Motor neuron (in vitro differentiated cells): ENCODE measurements around the gene GNG3. TPM values are rescaled to one million over a fixed set of nuclear protein-coding genes. Genes with fewer than 3 reads are reported as not detected.

Experiments used
- ATAC-seq, 8 experiments: fragments of 200-7000 bp; cut with Tn5 transposase; replicated peaks in 6 of 8; 2 replicates each; pipeline ENCODE4 v1.8.0; 2021; ENCODE audit warnings: mild to moderate bottlenecking in 8 of 8, moderate library complexity in 8 of 8
- H3K27ac ChIP-seq, 2 donors: fragments of 250-450 bp; sonication (Bioruptor Pico); 2 replicates each; pipeline ENCODE4 v1.9.0; 2021; ENCODE audit warnings: antibody characterized with exemption in 2 of 2, mild to moderate bottlenecking in 2 of 2, moderate library complexity in 1 of 2
- H3K4me1 ChIP-seq, 2 donors: fragments of 250-450 bp; sonication (Bioruptor Pico); replicated peaks in 1 of 2; 2 replicates each; pipeline ENCODE4 v1.6.1; 2021; ENCODE audit warnings: antibody characterized with exemption in 2 of 2, mild to moderate bottlenecking in 2 of 2, moderate library complexity in 1 of 2
- H3K4me3 ChIP-seq, 5 donors: fragments of 250-450 bp; sonication (Bioruptor Pico); 2 replicates each; pipeline ENCODE4 v1.9.0; 2021; ENCODE audit warnings: antibody characterized with exemption in 5 of 5, mild to moderate bottlenecking in 5 of 5, moderate library complexity in 4 of 5
- WGBS, 10 experiments: fragments of 450-650 bp; shearing (Covaris generic); methylation state at CpG; one replicate each; pipeline ENCODE4 v1.0.0; 2022; 5-methylcytosine and 5-hydroxymethylcytosine counted together
- in situ Hi-C, 9 experiments: fragments of 400-800 bp; cut with MboI; loops; one replicate each; pipeline ENCODE4 v1.15.0; 2021; ENCODE audit warnings: low sequenced_read_pairs in 9 of 9, low pct_unique_long_range_greater_than_20kb in 2 of 9; ENCODE audit not compliant: unreplicated experiment in 9 of 9
- total RNA-seq, 8 experiments: library from RNA; unstranded; fragments of 300-600 nt; gene quantifications; 2 replicates each; pipeline versions ENCODE4 v1.2.3 to v1.2.4, GENCODE V29; 2022

Gene GNG3
- total RNA-seq, 8 experiments from 2014 or later, result 0.61 to 171 (median 111) TPM

DNA sequence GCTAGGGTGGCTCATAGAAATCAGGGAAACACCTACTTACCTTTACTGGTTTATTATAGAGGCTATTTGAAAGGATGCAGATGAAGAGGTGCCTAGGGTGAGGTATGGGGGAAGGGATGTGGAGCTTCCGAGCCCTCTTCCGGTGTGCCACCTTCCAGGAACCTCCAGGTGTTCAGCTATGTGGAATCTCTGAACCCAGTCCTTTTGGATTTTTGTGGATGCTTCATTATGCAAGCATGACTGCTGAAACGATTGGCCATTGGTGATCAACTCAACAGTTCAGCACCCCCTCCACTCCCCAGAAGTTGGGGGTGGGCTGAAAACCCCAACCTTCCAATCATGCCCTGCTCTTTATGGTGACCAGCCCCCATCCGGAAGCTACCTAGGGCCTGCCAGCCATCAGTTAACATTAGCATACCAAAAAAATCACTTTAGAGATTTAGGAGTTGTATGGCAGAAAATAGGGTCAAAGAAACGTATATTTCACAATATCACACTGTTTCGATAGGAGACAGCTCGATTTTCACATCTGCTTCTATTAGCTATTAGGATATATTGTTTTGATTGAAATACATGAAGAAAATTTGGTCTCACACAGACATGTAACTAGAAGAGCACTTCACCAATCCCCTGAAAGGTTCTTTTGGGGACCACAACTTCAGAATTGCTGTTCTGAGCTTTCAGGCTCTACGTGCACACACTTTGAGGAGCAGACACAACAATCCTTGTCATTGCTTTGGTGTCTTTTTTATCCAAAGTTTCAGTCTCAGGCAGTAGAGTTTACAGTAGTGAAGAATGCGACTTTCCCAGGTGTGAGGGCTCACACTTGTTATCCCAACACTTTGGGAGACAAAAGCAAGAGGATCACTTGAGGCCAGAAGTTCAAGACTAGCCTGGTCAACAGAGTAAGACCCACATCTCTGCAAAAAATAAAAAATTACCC is 50.6 kb downstream of the GNG3 start:
- Histone ChIP-seq H3K4me3 (no peak overlapping the region), H3K4me1 (peaks cover 11 to 19% of the 10 kb centered on the region in 2 donors), H3K27ac (no peak overlapping the region)
- in situ Hi-C loops, result no loop called here
- WGBS, 10 experiments, result 30 to 73% (median 44%) methylated on average over 2 to 7 of the region's 9 CpGs
- ATAC-seq, result no peak

Other genes starting within 250 kb of the GNG3 start
- 10 to 100 TPM in 4 of 8 experiments, 1 to 10 TPM in 4; 1.2 to 93.7 (median 13.5) TPM for gene AHNAK, start 160.9 kb upstream of the GNG3 start, total RNA-seq
- gene EEF1G, start 133.8 kb upstream of the GNG3 start, total RNA-seq, result 1,000 to 10,000 TPM; 1,525 to 3,247 (median 2,152) TPM
- gene TUT1, start 116.2 kb upstream of the GNG3 start, total RNA-seq, result 10 to 100 TPM; 11.5 to 24.4 (median 17.3) TPM
- 100 to 1,000 TPM in 3 of 8 experiments, 10 to 100 TPM in 5; 49.1 to 146 (median 83.3) TPM for gene MTA2, start 105.8 kb upstream of the GNG3 start, total RNA-seq
- gene EML3, start 94.9 kb upstream of the GNG3 start, total RNA-seq, result 10 to 100 TPM in 4 of 8 experiments, 1 to 10 TPM in 4; 1.4 to 56.9 (median 10.0) TPM
- gene ROM1, start 94.4 kb upstream of the GNG3 start, total RNA-seq, result 10 to 100 TPM in 1 of 8 experiments, 1 to 10 TPM in 6, under 1 TPM in 1; 0.49 to 14.5 (median 4.8) TPM
- gene B3GAT3, start 85.7 kb upstream of the GNG3 start, total RNA-seq, result 10 to 100 TPM; 28.6 to 56.5 (median 37.0) TPM
- gene GANAB, start 61.1 kb upstream of the GNG3 start, total RNA-seq, result 100 to 1,000 TPM in 7 of 8 experiments, 10 to 100 TPM in 1; 97.8 to 296 (median 172) TPM
- gene INTS5, start 54.4 kb upstream of the GNG3 start, total RNA-seq, result 10 to 100 TPM; 10.8 to 24.8 (median 17.9) TPM
- 100 to 1,000 TPM in 4 of 8 experiments, 10 to 100 TPM in 4; 51.9 to 159 (median 95.0) TPM for gene C11orf98, start 42.5 kb upstream of the GNG3 start, total RNA-seq
- gene CSKMT, start 42.4 kb upstream of the GNG3 start, total RNA-seq, result 10 to 100 TPM; 25.7 to 90.2 (median 37.9) TPM
- 10 to 100 TPM in 5 of 8 experiments, 1 to 10 TPM in 3; 7.9 to 17.7 (median 10.3) TPM for gene UQCC3, start 36.0 kb upstream of the GNG3 start, total RNA-seq
- gene LBHD1, start 35.4 kb upstream of the GNG3 start, total RNA-seq, result 10 to 100 TPM in 3 of 8 experiments, 1 to 10 TPM in 5; 2.8 to 32.4 (median 4.6) TPM
- 100 to 1,000 TPM in 7 of 8 experiments, 10 to 100 TPM in 1; 95.5 to 132 (median 123) TPM for gene UBXN1, start 28.6 kb upstream of the GNG3 start, total RNA-seq
- gene LRRN4CL, start 18.1 kb upstream of the GNG3 start, total RNA-seq, result 1 to 10 TPM in 2 of 8 experiments, under 1 TPM in 6; 0.33 to 9.3 (median 0.49) TPM
- 100 to 1,000 TPM in 6 of 8 experiments, 10 to 100 TPM in 2; 55.0 to 446 (median 341) TPM for gene BSCL2, start 252 bp upstream of the GNG3 start, total RNA-seq
- 10 to 100 TPM; 13.4 to 55.2 (median 27.8) TPM for gene HNRNPUL2, start 19.8 kb downstream of the GNG3 start, total RNA-seq
- 10 to 100 TPM; 41.6 to 67.2 (median 48.7) TPM for gene TTC9C, start 20.8 kb downstream of the GNG3 start, total RNA-seq
- gene ZBTB3, start 46.5 kb downstream of the GNG3 start, total RNA-seq, result 10 to 100 TPM in 3 of 8 experiments, 1 to 10 TPM in 5; 7.4 to 12.8 (median 9.5) TPM
- gene POLR2G, start 53.9 kb downstream of the GNG3 start, total RNA-seq, result 100 to 1,000 TPM in 6 of 8 experiments, 10 to 100 TPM in 2; 83.4 to 178 (median 115) TPM
- 10 to 100 TPM in 5 of 8 experiments, 1 to 10 TPM in 3; 8.7 to 40.6 (median 13.9) TPM for gene TAF6L, start 63.7 kb downstream of the GNG3 start, total RNA-seq
- gene TMEM179B, start 79.7 kb downstream of the GNG3 start, total RNA-seq, result 100 to 1,000 TPM in 1 of 8 experiments, 10 to 100 TPM in 7; 17.6 to 125 (median 42.2) TPM
- gene TMEM223, start 84.3 kb downstream of the GNG3 start, total RNA-seq, result 10 to 100 TPM; 13.6 to 31.3 (median 25.3) TPM
- gene NXF1, start 97.8 kb downstream of the GNG3 start, total RNA-seq, result 10 to 100 TPM; 22.4 to 86.6 (median 45.4) TPM
- 10 to 100 TPM; 26.2 to 54.3 (median 33.9) TPM for gene STX5, start 124.4 kb downstream of the GNG3 start, total RNA-seq
- 1 to 10 TPM in 6 of 8 experiments, not detected in 2; 1.3 to 5.7 (median 2.1) TPM for gene TEX54, start 125.2 kb downstream of the GNG3 start, total RNA-seq
- gene WDR74, start 131.9 kb downstream of the GNG3 start, total RNA-seq, result 100 to 1,000 TPM in 1 of 8 experiments, 10 to 100 TPM in 7; 41.4 to 110 (median 81.7) TPM
- gene SLC3A2, start 173.2 kb downstream of the GNG3 start, total RNA-seq, result 100 to 1,000 TPM in 7 of 8 experiments, 10 to 100 TPM in 1; 97.8 to 428 (median 211) TPM
- gene CHRM1, start 213.7 kb downstream of the GNG3 start, total RNA-seq, result under 1 TPM in 6 of 8 experiments, not detected in 2; 0.04 to 0.81 (median 0.19) TPM